Cortex of kidney (tissue), 1 donor: Measurements from ENCODE around the gene PRPF19.

Experiments used
- DNase-seq: peaks from one replicate; lab custom pipeline; 2025; lab: John Stamatoyannopoulos, UW

The PRPF19 gene

GRCh38 chr11:60872961-60873524 is 33.3 kb downstream of the PRPF19 start:
- no peak for DNase-seq

- DNase-seq: no peak
Observed at GRCh38 chr11:60872124-60872960, 34.0 kb downstream of the PRPF19 start.

DNA sequence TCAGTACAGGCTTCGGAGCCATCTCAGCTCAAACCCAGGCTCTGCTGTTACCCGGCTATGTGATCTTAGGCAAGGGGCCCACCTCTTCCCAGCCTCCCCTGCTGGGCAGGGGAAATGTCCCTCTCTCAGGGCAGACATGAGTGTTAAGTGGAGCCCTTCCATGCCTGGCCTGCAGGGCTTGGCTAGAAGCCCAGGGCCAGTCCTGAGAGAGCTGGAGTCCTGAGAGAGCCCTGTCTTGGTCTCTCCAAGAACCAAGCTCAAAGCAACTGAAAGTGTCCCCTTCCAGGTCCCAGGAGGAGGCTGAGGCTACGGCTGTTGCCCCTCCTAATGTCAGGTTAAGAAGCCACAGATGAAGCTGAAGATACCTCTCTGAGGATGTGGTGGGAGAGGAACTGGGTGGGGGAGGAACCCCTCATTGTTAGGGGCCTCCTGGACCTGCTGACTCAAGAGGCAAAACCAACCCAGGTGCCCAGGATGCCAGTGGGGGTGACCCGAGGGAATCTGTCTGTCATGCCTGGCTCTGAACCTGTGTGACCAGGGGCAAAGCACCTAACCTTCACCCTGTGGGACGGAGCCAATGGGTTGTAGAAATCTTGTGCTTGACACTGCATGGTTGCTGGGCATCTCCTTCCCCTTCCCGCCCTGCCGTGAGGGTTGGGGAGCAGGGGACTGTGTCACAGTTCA is 34.9 kb downstream of the PRPF19 start:
- DNase-seq: no peak

- no peak for DNase-seq
Observed at GRCh38 chr11:60870733-60871377, 35.5 kb downstream of the PRPF19 start.

DNA sequence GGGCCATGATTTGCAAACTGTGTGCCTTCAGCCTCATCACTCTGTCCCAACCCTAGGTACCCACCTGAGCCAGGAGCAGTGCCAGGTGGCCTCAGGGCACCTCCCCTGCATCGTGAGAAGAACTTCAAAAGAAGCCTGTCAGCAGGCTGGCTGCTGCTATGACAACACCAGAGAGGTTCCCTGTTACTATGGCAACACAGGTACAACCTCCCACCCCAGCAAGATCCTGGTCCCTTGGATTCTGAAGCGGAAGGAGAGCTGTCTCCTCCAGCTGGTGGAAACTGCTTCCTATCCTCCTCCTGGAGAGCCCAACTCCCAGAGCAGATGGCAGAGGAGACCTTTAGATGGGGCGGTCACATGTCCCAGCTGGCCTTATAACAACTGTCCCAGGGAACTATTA is 36.1 kb downstream of the PRPF19 start:
- no peak for DNase-seq

DNA sequence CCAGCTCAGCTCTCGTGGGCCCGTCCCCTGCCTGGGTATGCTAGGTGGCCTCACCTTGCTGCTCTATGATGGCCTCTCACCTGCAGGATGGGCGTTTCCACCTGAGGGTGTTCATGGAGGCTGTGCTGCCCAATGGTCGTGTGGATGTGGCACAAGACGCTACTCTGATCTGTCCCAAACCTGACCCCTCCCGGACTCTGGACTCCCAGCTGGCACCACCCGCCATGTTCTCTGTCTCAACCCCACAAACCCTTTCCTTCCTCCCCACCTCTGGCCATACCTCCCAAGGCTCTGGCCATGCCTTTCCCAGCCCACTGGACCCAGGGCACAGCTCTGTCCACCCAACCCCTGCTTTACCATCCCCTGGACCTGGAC is 36.9 kb downstream of the PRPF19 start:
- DNase-seq: no peak

DNA sequence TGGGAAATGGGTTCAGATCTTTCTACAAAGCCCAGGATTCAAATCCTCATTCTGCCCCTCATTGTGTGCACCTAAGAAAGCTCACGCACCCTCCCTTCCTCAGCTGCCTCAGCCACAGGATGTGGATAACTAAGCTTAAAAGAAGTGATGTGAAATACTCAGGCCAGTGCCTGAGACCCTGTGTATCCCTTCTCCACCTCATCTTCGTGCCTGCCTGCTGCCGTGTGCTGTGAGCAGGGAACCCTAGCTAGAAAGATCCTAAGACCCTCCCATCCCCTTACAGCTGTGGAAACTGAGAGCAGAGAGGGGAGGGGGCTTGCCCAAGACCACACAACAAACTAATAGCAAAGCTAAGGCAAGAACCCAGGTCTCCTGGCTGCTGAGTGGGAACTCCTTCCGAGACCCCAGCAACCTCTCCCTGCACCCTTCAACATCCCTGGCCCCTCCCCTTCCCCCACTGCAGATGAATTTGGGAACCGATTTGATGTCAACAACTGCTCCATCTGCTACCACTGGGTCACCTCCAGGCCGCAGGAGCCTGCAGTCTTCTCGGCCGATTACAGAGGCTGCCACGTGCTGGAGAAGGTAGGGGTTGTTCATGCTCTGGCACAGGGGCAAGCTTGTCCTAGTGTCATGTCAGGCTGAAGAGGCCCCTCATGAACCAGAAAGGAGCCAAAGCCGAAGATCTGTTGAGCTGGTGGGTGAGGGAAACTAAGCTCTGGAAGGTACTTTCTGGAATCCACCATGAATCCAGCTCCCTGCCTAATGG is 37.5 kb downstream of the PRPF19 start:
- no peak for DNase-seq

DNA sequence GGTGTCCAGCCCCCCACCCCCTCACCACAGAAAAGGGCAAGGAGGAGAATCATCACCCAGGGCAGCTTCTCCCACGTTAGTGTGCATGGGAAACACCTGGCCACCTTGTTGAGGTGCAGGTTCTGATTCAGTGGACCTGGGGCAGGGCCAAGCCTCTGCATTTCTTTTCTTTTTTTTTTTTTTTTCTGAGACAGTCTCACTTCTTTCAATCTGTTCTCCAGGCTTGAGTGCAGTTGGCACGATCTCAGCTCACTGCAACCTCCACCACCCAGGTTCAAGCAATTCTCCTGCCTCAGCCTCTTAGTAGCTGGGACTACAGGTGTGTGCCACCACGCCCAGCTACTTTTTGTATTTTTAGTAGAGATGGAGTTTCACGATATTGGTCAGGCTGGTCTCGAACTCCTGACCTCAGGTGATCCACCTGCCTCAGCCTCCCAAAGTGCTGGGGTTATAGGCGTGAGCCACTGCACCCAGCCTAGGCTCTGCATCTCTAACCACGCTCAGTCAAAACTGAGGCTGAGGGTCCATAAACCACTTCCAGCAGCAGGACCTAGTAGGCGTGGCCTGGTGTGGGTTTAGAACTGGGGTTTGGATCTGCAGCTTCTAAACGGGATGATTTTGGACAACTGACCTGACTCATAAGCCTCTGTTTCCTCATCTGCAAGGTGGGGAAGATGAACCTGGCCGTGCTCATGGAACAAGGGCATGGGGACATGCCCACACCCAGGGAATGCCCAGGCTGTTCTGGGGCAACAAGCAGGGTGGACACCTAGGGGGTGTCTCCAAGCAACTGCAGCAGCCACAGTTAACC is 38.3 kb downstream of the PRPF19 start:
- DNase-seq: no peak

GRCh38 chr11:60866911-60867870 is 39.2 kb downstream of the PRPF19 start, which contains the start of gene ZP1:
ZP1 (plus strand) TSS chr11:60867542; CDS start chr11:60867562, 20 bp downstream.
- DNase-seq: no peak

GRCh38 chr11:60864856-60865513 is 41.4 kb downstream of the PRPF19 start:
- no peak for DNase-seq

GRCh38 chr11:60863550-60864521 is 42.5 kb downstream of the PRPF19 start:
- DNase-seq: no peak

DNA sequence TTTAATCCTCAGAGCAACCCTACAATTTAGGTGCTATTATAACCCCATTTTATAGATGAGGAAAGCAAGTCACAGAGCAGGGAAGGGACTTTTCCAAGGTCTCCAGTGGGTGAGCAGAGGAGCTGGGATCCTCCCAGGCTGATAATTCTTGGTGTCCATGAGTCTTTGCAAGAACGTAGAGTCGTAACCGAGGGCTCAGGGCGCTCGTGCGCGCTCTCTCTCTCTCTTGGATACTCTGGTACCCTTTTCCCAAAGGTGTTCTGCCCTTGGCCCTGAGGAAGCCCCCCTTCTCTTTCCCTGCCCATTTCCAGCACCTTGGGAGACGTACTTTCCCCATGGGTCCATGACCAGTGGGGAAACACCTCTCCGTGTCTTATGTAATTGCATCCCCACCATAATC is 44.2 kb downstream of the PRPF19 start:
- DNase-seq: no peak

DNA sequence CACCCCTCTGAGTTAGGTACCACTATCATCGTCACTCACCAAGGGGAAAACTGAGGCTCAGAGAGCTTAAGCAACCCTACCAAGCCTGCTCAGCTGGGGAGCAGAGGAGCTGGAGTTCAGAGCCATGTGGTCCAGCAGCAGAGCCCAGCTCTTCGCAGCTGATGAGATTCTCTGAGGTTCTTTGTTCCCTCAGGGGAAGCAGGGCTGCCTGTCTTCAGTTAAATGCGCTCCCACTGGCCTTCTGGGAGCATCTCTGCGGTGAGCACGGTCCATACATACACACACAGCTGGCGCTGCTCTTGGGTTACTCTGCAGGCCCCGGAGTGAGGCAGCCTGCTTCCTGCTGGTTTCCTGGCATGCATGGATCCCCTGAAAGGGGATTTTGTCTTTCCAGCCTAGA is 45.4 kb downstream of the PRPF19 start:
- DNase-seq: no peak

DNA sequence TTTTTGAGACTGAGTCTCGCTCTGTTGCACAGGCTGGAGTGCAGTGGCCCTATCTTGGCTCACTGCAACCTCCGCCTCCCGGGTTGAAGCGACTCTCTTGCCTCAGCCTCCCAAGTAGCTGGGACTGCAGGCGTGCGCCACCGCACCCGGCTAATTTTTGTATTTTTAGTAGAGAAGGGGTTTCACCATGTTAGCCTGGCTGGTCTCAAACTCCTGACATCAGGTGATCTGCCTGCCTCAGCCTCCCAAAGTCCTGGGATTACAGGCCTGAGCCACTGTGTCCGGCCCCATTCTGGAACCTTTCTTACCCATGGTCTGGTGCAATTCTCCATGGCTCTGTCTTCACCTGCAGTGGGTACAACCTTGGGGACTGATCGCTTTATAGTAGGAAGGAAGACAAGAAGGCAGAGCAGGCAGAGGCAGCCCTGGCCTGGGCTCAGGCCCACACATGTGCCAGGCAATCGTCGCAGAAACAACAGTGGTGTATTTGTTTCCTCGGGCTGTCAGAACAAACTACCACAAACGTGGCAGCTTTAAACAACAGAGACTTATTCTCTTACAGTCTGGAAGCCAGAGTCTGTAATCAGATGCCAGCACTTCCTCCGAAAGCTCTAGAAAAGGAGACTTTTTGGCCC is 46.7 kb downstream of the PRPF19 start:
- no peak for DNase-seq

DNA sequence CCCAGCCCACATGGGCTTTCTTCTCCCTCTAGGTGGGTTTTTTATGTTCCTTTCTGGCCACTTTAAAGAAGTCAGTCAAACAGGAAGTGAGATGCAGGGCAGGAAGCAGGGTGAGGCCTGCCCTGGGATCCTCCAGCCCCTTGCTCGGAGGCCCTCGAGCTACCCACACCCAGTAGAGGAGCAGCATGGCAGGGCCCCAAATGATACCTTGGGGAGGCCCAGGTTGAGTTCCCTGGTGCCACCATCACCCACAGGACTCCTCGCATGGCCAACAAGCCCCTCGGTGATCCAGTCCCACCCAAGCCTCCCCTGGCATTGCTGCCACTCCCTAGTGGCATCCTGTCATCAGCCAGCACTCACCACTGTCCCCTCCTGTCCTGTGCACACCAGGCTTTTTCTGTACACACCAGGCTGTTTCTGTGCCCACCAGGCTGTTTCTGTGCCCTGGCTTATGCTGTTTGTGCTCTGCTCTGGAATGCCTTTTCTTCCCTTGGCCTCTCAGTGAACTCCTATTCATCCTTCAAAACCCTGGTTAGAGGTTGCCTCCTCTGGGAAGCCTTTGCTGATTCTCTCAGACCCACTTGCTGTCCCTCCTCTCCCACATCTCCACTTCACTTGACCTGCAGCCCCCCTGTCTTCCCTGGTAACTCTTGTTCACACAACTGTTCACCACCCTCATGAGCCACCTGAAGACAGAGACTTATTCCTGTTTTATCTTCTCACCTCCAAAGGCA is 47.5 kb downstream of the PRPF19 start:
- no peak for DNase-seq

DNA sequence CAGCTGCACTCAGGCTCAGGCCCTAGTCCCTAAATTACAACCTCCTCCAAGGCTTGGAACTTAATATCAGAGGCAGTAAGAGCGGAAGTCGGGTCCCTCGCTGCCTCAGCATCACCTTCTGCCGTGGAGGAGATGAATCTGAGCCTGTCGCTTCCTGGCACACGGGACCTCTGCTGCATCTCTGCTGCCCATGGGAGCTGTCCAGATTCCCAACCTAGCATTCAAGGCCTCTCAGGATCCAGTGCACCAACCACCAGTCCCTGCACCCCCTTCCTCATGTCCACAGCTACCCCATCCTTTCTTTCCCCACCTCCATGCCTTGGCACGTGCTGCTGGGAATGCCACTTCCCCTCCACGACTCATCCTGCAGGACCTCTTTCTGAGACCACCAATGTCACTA is 48.1 kb downstream of the PRPF19 start:
- DNase-seq: no peak
